B cell (primary cell): ENCODE measurements around the gene LIF. TPM values are rescaled to one million over a fixed set of nuclear protein-coding genes. Genes with fewer than 3 reads are reported as not detected.
A peak's percentile ranks its signal among the peaks of the same experiment; 100 is the strongest.

Experiments used
- ATAC-seq: fragments of 200-7000 bp; cut with Tn5 transposase; one replicate; pipeline ENCODE4 v1.10.0; 2021; ENCODE audit warnings: low read depth, mild to moderate bottlenecking, moderate number of reproducible peaks, moderate library complexity
- CTCF ChIA-PET: fragments of 350-600 bp; sonication (Branson Sonifier 250); formaldehyde crosslinking; loops from one replicate; lab custom pipeline; 2021; ENCODE audit warnings: antibody characterized with exemption, inconsistent platforms; lab: Charles Lee
- POLR2A ChIA-PET: fragments of 350-600 bp; sonication (Branson Sonifier 250); formaldehyde crosslinking; loops from one replicate; lab custom pipeline; 2021; ENCODE audit warnings: antibody characterized with exemption; lab: Charles Lee
- DNase-seq: peaks from one replicate; pipeline ENCODE4 v3.0.0; 2013
- H2AFZ ChIP-seq: 2 replicates; pipeline ENCODE4 v1.6.1; 2012; ENCODE audit warnings: mild to moderate bottlenecking, low read depth, low read length; ENCODE audit not compliant: insufficient read depth, poor library complexity, severe bottlenecking
- H3K27ac ChIP-seq, 2 donors: 1 replicate in 1 of 2; 2 replicates in 1 of 2; pipeline ENCODE4 v1.5.1; 2012 to 2013; ENCODE audit warnings: low read length in 2 of 2, mild to moderate bottlenecking in 2 of 2, moderate library complexity in 1 of 2
- H3K27me3 ChIP-seq, 4 experiments: fragments of 200-600 bp in 1 of 4; sonication (generic) in 1 of 4; replicated peaks in 1 of 4; 1 replicate in 2 of 4; 2 replicates in 2 of 4; pipeline versions ENCODE4 v1.6.1 to v1.7.0; 2013 to 2016; ENCODE audit warnings: low read length in 3 of 4, mild to moderate bottlenecking in 2 of 4, mixed read lengths in 1 of 4, moderate library complexity in 1 of 4; ENCODE audit not compliant: insufficient read depth in 4 of 4, control insufficient read depth in 3 of 4; ENCODE audit errors: control extremely low read depth in 1 of 4
- H3K36me3 ChIP-seq, 2 experiments: replicated peaks in 1 of 2; 1 replicate in 1 of 2; 2 replicates in 1 of 2; pipeline versions ENCODE4 v1.6.1 to v1.7.1; 2013; ENCODE audit warnings: low read length in 1 of 2; ENCODE audit not compliant: insufficient read depth in 2 of 2, control insufficient read depth in 1 of 2; ENCODE audit errors: control extremely low read depth in 1 of 2, extremely low read depth in 1 of 2
- H3K4me1 ChIP-seq, 2 donors: fragments of 200-600 bp in 1 of 2; sonication (generic) in 1 of 2; 1 replicate in 1 of 2; 2 replicates in 1 of 2; pipeline versions ENCODE4 v1.5.1 to v1.6.1; 2013 to 2017; ENCODE audit warnings: low read length in 2 of 2; ENCODE audit not compliant: control insufficient read depth in 2 of 2, insufficient read depth in 2 of 2
- H3K4me2 ChIP-seq: replicated peaks from 2 replicates; pipeline ENCODE3; 2012; ENCODE audit warnings: mild to moderate bottlenecking, low read depth, low read length; ENCODE audit not compliant: poor library complexity, severe bottlenecking
- H3K4me3 ChIP-seq, 5 experiments: fragments of 200-600 bp in 1 of 5; sonication (generic) in 1 of 5; 1 replicate in 3 of 5; 2 replicates in 2 of 5; pipeline versions ENCODE4 v1.5.1 to v1.7.0; 2011 to 2016; ENCODE audit warnings: low read length in 4 of 5, mild to moderate bottlenecking in 4 of 5, low read depth in 2 of 5, control low read depth in 1 of 5, moderate library complexity in 1 of 5; ENCODE audit not compliant: insufficient read depth in 1 of 5; ENCODE audit errors: control extremely low read depth in 1 of 5, extremely low read depth in 1 of 5
- H3K79me2 ChIP-seq: fragments of 200-600 bp; sonication (generic); one replicate; pipeline ENCODE4 v1.6.0; 2016; ENCODE audit warnings: low read length; ENCODE audit not compliant: control insufficient read depth, insufficient read depth
- H3K9ac ChIP-seq: fragments of 200-600 bp; sonication (generic); 2 replicates; pipeline ENCODE4 v1.6.1; 2017; ENCODE audit warnings: mild to moderate bottlenecking, low read length, moderate library complexity
- H3K9me3 ChIP-seq, 3 donors: one replicate each; pipeline versions ENCODE4 v1.6.1 to v1.7.1; 2013; ENCODE audit warnings: low read length in 2 of 3; ENCODE audit not compliant: control insufficient read depth in 2 of 3, insufficient read depth in 1 of 3; ENCODE audit errors: control extremely low read depth in 1 of 3
- H4K20me1 ChIP-seq: 2 replicates; pipeline ENCODE4 v1.6.0; 2012; ENCODE audit warnings: mild to moderate bottlenecking, low read length; ENCODE audit not compliant: insufficient read depth, control insufficient read depth, poor library complexity, severe bottlenecking
- H3K27ac Mint-ChIP-seq: one replicate; pipeline ENCODE4 v1.8.0; 2021; ENCODE audit warnings: mixed read lengths
- H3K27me3 Mint-ChIP-seq: one replicate; pipeline ENCODE4 v1.8.0; 2021; ENCODE audit warnings: mixed read lengths
- H3K4me1 Mint-ChIP-seq: one replicate; pipeline ENCODE4 v1.8.0; 2021; ENCODE audit warnings: mixed read lengths
- H3K4me3 Mint-ChIP-seq: one replicate; pipeline ENCODE4 v1.8.0; 2021; ENCODE audit warnings: mixed read lengths
- H3K9me3 Mint-ChIP-seq: one replicate; pipeline ENCODE4 v1.8.0; 2022; ENCODE audit warnings: mixed read lengths; ENCODE audit not compliant: insufficient read depth
- EZH2 ChIP-seq: IDR thresholded peaks from 2 replicates; pipeline ENCODE4 v1.6.1; 2012; ENCODE audit warnings: borderline replicate concordance, low read depth, mild to moderate bottlenecking, moderate library complexity, low read length; ENCODE audit not compliant: insufficient read depth, poor library complexity, severe bottlenecking
- WGBS: methylation state at CpG from one replicate; pipeline ENCODE4 v1.1.5; 2013; ENCODE audit warnings: missing lambda C conversion rate; ENCODE audit not compliant: insufficient coverage; 5-methylcytosine and 5-hydroxymethylcytosine counted together
- intact Hi-C: fragments of 100-400 bp; cut with micrococcal nuclease; formaldehyde crosslinking; loops from one replicate; pipeline ENCODE4 v1.10.0; 2022
- polyA plus RNA-seq: library from polyadenylated mRNA; depleted of rRNA; stranded (reverse); fragments of >200 nt; gene quantifications from 2 replicates; pipeline ENCODE4 v1.2.3, GENCODE V29; 2012
- total RNA-seq, 2 donors: library from RNA; stranded (reverse); fragments of 120-200 nt in 1 of 2; gene quantifications; 1 replicate in 1 of 2; 2 replicates in 1 of 2; pipeline versions ENCODE4 v1.2.3 to v1.2.4, GENCODE V29; 2013 to 2022
- TF ChIP-seq, protein P1 (sequence below): fragments of 200-600 bp; IDR thresholded peaks from one replicate; pipeline ENCODE4 v1.8.0; 2022; ENCODE audit warnings: antibody characterized with exemption, mild to moderate bottlenecking

Gene LIF
- total and polyA plus RNA-seq, 2 donors (not counting 1 experiment from before 2014, with no cell fraction given): 0.47 TPM; not detected in 1

DNA sequence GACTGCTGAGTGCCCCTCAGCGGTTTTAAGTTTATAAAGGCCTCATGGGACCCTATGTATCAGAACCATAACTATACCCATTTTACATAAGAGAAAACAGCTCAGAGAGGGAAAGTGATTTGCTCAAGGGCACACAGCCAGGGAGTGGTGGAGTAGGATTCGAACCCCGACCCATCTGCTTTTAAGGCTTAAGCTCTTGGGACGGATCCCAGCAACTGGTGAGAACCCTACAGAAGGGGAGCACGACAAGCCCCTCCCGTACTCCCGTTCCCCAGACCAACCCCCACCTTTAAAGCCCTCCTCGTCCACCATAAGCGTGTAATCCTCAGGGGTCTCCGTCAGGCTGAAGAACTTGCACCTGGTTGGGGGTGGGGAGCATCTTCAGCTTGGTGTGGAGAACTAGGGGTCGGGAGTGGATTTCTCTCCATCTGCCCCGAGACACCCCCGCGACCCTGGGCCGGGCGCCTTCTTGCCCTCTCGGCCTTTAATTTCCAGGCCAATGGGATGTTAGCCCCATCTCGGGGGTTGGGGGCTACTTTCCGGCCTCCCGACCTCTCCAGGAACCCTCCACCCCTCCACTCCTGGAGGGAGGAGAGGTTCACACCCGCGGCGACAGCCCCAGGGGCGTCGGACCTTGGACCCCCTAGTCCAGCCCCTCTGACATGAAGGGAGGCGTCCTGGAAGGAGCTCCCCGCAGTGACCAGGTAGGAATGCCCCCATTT lies 42.0 kb upstream of the LIF start:
- Mint-ChIP-seq H3K27ac (peak overlapping the region; percentile 64), H3K4me3 (peak overlapping the region; percentile 93), H3K9me3 (no peaks in the 10 kb centered on the region), H3K27me3 (no peaks in the 10 kb centered on the region), H3K4me1 (peaks cover 38% of the 10 kb centered on the region)
- Histone ChIP-seq H3K79me2 (peaks cover 3% of the 10 kb centered on the region), H3K4me1 (peaks cover 23 to 44% of the 10 kb centered on the region in 2 donors), H3K4me3 (peak overlapping the region; percentile 48 to 83 (median 70)), H3K27me3 (no peaks in the 10 kb centered on the region), H3K9ac (peak overlapping the region; percentile 77), H3K4me2 (peak overlapping the region; percentile 98), H2AFZ (peak overlapping the region; percentile 92), H3K36me3 (peaks cover 0 to 24% of the 10 kb centered on the region in 2 experiments), H3K9me3 (no peaks in the 10 kb centered on the region), H3K27ac (peak overlapping the region in 1 of 2 donors; percentile 72), H4K20me1 (peaks cover 8% of the 10 kb centered on the region)
- ATAC-seq (no peak), DNase-seq (no peak)
- ChIA-PET CTCF (interaction anchor here (0.6 to 13.2 kb wide), 36 partner anchors 8 to 868 kb away, joined by 3 to 510 read pairs (median 6); partner anchors contain the start of genes CCDC157, MTFP1, RNF215 and SEC14L2), POLR2A (interaction anchor here (0.7 to 5.9 kb wide), 9 partner anchors 16 to 138 kb away, joined by 3 to 64 read pairs (median 16); partner anchors contain the start of genes CCDC157, RNF215, SF3A1 and TBC1D10A)
- intact Hi-C loops: loop anchor here (1.0 to 5.0 kb wide), 4 partner anchors 17 to 304 kb away; partner anchors contain the start of genes PES1 and SF3A1
- 17% methylated on average over 17 of the region's 27 CpGs for WGBS
- TF ChIP-seq EZH2: no peak
- TF ChIP-seq, protein P1, sequence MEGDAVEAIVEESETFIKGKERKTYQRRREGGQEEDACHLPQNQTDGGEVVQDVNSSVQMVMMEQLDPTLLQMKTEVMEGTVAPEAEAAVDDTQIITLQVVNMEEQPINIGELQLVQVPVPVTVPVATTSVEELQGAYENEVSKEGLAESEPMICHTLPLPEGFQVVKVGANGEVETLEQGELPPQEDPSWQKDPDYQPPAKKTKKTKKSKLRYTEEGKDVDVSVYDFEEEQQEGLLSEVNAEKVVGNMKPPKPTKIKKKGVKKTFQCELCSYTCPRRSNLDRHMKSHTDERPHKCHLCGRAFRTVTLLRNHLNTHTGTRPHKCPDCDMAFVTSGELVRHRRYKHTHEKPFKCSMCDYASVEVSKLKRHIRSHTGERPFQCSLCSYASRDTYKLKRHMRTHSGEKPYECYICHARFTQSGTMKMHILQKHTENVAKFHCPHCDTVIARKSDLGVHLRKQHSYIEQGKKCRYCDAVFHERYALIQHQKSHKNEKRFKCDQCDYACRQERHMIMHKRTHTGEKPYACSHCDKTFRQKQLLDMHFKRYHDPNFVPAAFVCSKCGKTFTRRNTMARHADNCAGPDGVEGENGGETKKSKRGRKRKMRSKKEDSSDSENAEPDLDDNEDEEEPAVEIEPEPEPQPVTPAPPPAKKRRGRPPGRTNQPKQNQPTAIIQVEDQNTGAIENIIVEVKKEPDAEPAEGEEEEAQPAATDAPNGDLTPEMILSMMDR: no peak
